ENCODE data around the gene ABHD14A. TPM values are rescaled to one million over a fixed set of nuclear protein-coding genes. Genes with fewer than 3 reads are reported as not detected.

Gene ABHD14A
- total RNA-seq, 1 donor from 2014 or later, result 17.8 TPM

GRCh38 chr3:51938780-51939425 lies 36.0 kb upstream of the ABHD14A start:
- Histone ChIP-seq H3K27ac (no peak overlapping the region), H3K4me1 (peaks cover 29% of the 10 kb centered on the region), H3K4me3 (no peak overlapping the region), H3K36me3 (peaks cover 51% of the 10 kb centered on the region), H3K27me3 (ENCODE audit: low read depth) (no peaks in the 10 kb centered on the region), H3K9me3 (no peaks in the 10 kb centered on the region)
- TF ChIP-seq, protein P1, sequence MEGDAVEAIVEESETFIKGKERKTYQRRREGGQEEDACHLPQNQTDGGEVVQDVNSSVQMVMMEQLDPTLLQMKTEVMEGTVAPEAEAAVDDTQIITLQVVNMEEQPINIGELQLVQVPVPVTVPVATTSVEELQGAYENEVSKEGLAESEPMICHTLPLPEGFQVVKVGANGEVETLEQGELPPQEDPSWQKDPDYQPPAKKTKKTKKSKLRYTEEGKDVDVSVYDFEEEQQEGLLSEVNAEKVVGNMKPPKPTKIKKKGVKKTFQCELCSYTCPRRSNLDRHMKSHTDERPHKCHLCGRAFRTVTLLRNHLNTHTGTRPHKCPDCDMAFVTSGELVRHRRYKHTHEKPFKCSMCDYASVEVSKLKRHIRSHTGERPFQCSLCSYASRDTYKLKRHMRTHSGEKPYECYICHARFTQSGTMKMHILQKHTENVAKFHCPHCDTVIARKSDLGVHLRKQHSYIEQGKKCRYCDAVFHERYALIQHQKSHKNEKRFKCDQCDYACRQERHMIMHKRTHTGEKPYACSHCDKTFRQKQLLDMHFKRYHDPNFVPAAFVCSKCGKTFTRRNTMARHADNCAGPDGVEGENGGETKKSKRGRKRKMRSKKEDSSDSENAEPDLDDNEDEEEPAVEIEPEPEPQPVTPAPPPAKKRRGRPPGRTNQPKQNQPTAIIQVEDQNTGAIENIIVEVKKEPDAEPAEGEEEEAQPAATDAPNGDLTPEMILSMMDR (IDR thresholded peaks at IDR 0.05), result no peak
- intact Hi-C loops (cut with DNase I), result no loop called here
- DNase-seq, result no peak
- no peak for ATAC-seq

DNA sequence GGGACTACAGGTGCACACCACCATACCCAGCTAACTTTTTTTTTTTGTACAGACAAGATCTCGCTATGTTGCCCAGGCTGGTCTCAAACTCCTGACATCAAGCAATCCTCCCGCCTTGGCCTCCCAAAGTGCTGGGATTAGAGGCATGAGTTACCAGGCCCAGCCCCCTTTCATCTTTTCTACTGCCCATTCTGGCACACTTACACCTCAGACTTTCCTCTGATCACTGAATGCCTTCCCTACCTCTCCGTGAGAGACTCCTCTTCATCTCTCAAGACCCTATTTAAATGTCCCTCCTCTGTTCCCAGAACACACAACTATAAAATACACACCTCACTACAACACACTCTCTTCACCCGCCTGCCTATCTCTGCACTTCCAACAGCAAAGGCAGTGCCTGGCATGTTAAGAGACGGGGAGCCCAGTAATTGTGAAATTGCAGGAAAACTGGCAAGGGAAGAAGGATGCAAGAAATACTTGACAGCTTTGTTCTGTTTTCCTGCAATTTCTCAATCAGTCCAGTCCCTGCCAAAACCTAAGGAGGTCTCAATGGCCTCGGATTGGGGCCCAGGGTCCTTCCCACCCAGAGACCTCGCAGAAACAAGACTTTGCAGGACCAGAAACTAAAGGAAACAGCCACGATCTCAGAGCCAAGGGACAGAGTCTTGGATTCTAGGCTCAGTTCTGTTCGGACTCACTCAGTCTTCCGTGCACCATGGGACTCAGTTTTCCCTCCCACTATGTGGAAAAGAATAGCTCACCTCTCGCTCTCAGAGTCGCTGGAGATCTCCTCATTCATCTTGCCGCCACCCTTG lies 34.0 kb upstream of the ABHD14A start:
- no peaks in the 10 kb centered on the region for H3K9me3 ChIP-seq
- intact Hi-C loops (cut with DNase I), result no loop called here
- H3K27ac ChIP-seq, result peak overlapping the region; percentile 80
- peaks cover 29% of the 10 kb centered on the region for H3K4me1 ChIP-seq
- H3K4me3 ChIP-seq, result peak overlapping the region; percentile 91
- no peaks in the 10 kb centered on the region for H3K27me3 ChIP-seq (ENCODE audit: low read depth)
- DNase-seq (no peak), ATAC-seq (no peak)
- TF ChIP-seq, protein P1 (IDR thresholded peaks at IDR 0.05), result no peak
- peaks cover 37% of the 10 kb centered on the region for H3K36me3 ChIP-seq

DNA sequence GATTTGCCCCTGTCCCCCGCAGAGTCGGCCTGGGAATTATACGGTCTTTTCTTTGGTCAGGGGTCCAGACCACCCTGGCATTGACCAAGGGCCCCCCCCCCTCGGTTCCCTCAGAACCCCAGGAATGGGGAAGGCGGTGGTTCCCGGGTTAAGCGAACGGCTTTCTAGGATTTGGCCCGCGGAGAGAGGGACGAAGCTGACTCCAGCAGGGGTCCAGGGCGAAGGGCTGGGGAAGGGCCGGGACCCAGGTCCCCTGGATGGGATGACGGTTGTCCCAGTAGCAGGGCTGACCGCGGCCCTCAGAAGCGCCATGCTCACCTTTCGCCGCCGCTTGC lies 33.4 kb upstream of the ABHD14A start:
- Histone ChIP-seq H3K27me3 (ENCODE audit: low read depth) (no peaks in the 10 kb centered on the region), H3K36me3 (peaks cover 35% of the 10 kb centered on the region), H3K4me1 (peaks cover 29% of the 10 kb centered on the region), H3K27ac (peak overlapping the region; percentile 80), H3K9me3 (no peaks in the 10 kb centered on the region), H3K4me3 (peak overlapping the region; percentile 91)
- TF ChIP-seq, protein P1 (IDR thresholded peaks at IDR 0.05), result no peak
- no peak for ATAC-seq
- DNase-seq, result no peak
- intact Hi-C loops (cut with DNase I), result no loop called here

- TF ChIP-seq, protein P1 (IDR thresholded peaks at IDR 0.05), result peak; percentile 100
- DNase-seq (peak; percentile 100), ATAC-seq (peak; percentile 95 to 96)
- Histone ChIP-seq H3K27me3 (ENCODE audit: low read depth) (no peaks in the 10 kb centered on the region), H3K36me3 (peaks cover 30% of the 10 kb centered on the region), H3K9me3 (no peaks in the 10 kb centered on the region), H3K27ac (peak within 1 kb of the TSS; percentile 98), H3K4me3 (peak within 1 kb of the TSS; percentile 91), H3K4me1 (peaks cover 29% of the 10 kb centered on the region)
- intact Hi-C loops (cut with DNase I), result no loop called here
Measured at GRCh38 chr3:51941798-51942602, 32.9 kb upstream of the ABHD14A start, which contains the start of the genes PARP3 and RRP9. TSS of gene PARP3 (plus strand) at chr3:51942363. CDS start at chr3:51943356, 993 bp downstream. TSS of gene RRP9 (minus strand) at chr3:51941904. CDS start at chr3:51941867, 37 bp downstream.

Measured in lower lobe of right lung (tissue), 2 donors.